Ovary (tissue), 3 donors: Measurements from ENCODE around the gene UMAD1.

Experiments used
- CTCF ChIP-seq, 3 donors: fragments of 450-650 bp in 2 of 3; fragments of 200-600 bp in 1 of 3; IDR thresholded peaks; one replicate each; pipeline versions ENCODE4 v1.5.1 to v1.8.0; 2016 to 2022; ENCODE audit warnings: antibody characterized with exemption in 3 of 3, mild to moderate bottlenecking in 1 of 3
- EP300 ChIP-seq: sonication (generic); formaldehyde crosslinking; IDR thresholded peaks from one replicate; pipeline ENCODE4 v1.6.1; 2017; ENCODE audit warnings: antibody characterized with exemption
- POLR2A ChIP-seq: fragments of 450-650 bp; IDR thresholded peaks from one replicate; pipeline ENCODE4 v1.6.1; 2017; ENCODE audit warnings: antibody characterized with exemption, mild to moderate bottlenecking, moderate library complexity
- donor health status: DM: no; HTN: no; CAD: no.

- TF ChIP-seq CTCF (IDR thresholded peaks at IDR 0.05): no peak
- TF ChIP-seq EP300: no peak
- TF ChIP-seq POLR2A: no peak
Observed at GRCh38 chr7:7628476-7628875, 12.1 kb upstream of the UMAD1 start.
